WTC11 (cell line): ENCODE measurements around the gene NPB.

Experiments used
- ATF1 ChIP-seq: sonication (generic); formaldehyde crosslinking; IDR thresholded peaks from 2 replicates; pipeline ENCODE4 v1.8.1; 2023; ENCODE audit warnings: mild to moderate bottlenecking, moderate library complexity, missing genetic modification reagents
- CTCF ChIP-seq: fragments of 200-600 bp; IDR thresholded peaks from 2 replicates; pipeline ENCODE4 v1.8.0; 2022; ENCODE audit warnings: antibody characterized with exemption
- MXD4 ChIP-seq: fragments of 250-450 bp; sonication (Bioruptor Pico); IDR thresholded peaks from 2 replicates; pipeline ENCODE4 v1.8.0; 2021; ENCODE audit warnings: mild to moderate bottlenecking, moderate library complexity, borderline replicate concordance
- NFYB ChIP-seq: sonication (generic); formaldehyde crosslinking; conservative IDR thresholded peaks from 2 replicates; pipeline ENCODE4 v1.8.0; 2022; ENCODE audit warnings: low read depth, missing genetic modification reagents
- PRDM15 ChIP-seq: sonication (generic); formaldehyde crosslinking; IDR thresholded peaks from 2 replicates; pipeline ENCODE4 v1.8.0; 2022; ENCODE audit warnings: missing genetic modification reagents
- SP1 ChIP-seq: sonication (generic); formaldehyde crosslinking; conservative IDR thresholded peaks from 2 replicates; pipeline ENCODE4 v1.8.1; 2022; ENCODE audit warnings: missing genetic modification reagents
- USF1 ChIP-seq: sonication (generic); formaldehyde crosslinking; IDR thresholded peaks from 2 replicates; pipeline ENCODE4 v1.8.0; 2022; ENCODE audit warnings: mild to moderate bottlenecking, missing genetic modification reagents
- USF2 ChIP-seq: sonication (generic); formaldehyde crosslinking; IDR thresholded peaks from 2 replicates; pipeline ENCODE4 v1.8.1; 2023; ENCODE audit warnings: mild to moderate bottlenecking, missing genetic modification reagents, moderate library complexity
- ZNF121 ChIP-seq: sonication (generic); formaldehyde crosslinking; IDR thresholded peaks from 2 replicates; pipeline ENCODE4 v1.8.0; 2023; ENCODE audit warnings: missing genetic modification reagents
- ZNF138 ChIP-seq: sonication (generic); formaldehyde crosslinking; conservative IDR thresholded peaks from 2 replicates; pipeline ENCODE4 v1.8.1; 2022; ENCODE audit warnings: mild to moderate bottlenecking, moderate library complexity, missing genetic modification reagents
- ZNF317 ChIP-seq: sonication (generic); formaldehyde crosslinking; IDR thresholded peaks from 2 replicates; pipeline ENCODE4 v1.8.1; 2023; ENCODE audit warnings: low read depth, mild to moderate bottlenecking, moderate library complexity, missing genetic modification reagents, borderline replicate concordance

GRCh38 chr17:81863833-81864768 is 37.9 kb upstream of the NPB start:
- TF ChIP-seq CTCF (no peak), ZNF317 (CRISPR knock-in tag) (no peak), PRDM15 (CRISPR knock-in tag) (no peak), SP1 (no peak), USF2 (no peak), MXD4 (CRISPR knock-in tag) (no peak), USF1 (CRISPR knock-in tag) (no peak), ZNF138 (no peak), ATF1 (CRISPR knock-in tag) (no peak), ZNF121 (CRISPR knock-in tag) (no peak), NFYB (CRISPR knock-in tag) (no peak)
